ENCODE results near the gene TUBB6. TPM values are rescaled to one million over a fixed set of nuclear protein-coding genes. Genes with fewer than 3 reads are reported as not detected.

Gene TUBB6
- total and polyA plus RNA-seq, 2 of the 13 experiments (the other 11 are each of a cell fraction or from before 2014, with no cell fraction given), result 9.9 to 28.6 TPM

DNA sequence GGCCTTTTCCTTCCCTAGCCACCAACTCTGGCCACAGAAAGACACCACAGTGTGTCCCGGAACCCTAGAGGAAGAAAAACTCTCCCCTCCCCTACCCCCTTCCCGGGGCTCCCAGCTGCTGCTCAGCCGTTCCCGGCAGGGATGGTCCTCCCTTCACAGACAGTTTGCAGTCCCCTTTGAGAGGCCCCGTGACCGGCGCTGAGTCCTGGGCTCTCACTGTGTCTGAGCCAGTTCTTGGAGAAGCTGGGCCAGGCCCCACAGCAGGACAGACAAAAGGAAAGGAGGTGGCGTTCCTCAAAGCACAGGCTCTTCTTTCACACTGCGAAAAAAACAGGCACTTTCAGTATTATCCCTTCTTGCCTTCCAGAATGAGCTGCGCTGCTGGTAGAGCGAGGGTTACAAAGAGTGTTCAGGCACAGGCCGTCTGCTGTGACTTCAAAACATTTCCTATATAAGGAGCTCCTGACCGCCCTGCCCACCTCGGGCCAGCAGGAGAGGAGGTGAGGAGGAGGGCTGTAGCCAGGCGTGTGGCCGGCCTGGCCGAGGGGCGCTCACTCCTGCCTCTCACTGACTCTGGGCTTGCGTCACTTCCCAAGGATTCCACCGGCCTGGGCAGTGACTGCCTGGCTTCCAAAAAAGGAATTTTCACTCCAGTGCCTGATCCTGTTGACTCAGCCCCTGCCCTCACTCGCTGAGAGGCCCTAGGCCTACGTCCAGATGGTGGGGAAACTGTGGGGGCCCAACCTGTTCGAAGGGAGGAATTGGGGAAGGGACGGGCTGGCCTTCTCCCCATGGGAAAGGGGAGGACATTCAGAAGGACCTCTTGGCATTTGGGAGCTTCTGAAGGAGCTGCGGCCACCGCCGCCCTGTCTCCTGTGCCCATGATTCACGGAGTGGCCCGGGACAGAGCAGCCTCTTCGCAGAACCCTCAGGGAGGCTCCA lies 29.0 kb upstream of the TUBB6 start (continued):
- TF ChIP-seq, protein P1, sequence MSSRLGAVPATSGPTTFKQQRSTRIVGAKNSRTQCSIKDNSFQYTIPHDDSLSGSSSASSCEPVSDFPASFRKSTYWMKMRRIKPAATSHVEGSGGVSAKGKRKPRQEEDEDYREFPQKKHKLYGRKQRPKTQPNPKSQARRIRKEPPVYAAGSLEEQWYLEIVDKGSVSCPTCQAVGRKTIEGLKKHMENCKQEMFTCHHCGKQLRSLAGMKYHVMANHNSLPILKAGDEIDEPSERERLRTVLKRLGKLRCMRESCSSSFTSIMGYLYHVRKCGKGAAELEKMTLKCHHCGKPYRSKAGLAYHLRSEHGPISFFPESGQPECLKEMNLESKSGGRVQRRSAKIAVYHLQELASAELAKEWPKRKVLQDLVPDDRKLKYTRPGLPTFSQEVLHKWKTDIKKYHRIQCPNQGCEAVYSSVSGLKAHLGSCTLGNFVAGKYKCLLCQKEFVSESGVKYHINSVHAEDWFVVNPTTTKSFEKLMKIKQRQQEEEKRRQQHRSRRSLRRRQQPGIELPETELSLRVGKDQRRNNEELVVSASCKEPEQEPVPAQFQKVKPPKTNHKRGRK (CRISPR knock-in tag; IDR thresholded peaks at IDR 0.05), result no peak
- TF ChIP-seq ZSCAN20 (CRISPR knock-in tag; IDR thresholded peaks at IDR 0.05; ENCODE audit: borderline replicate concordance) (no peak), HNRNPUL1 (IDR thresholded peaks at IDR 0.05; ENCODE audit: low read depth, low read length) (no peak), TGIF2 (CRISPR knock-in tag; IDR thresholded peaks at IDR 0.05) (no peak), ZKSCAN8 (CRISPR knock-in tag; IDR thresholded peaks at IDR 0.05; ENCODE audit: borderline replicate concordance) (no peak), AKNA (CRISPR knock-in tag; IDR thresholded peaks at IDR 0.05; ENCODE audit: borderline replicate concordance) (no peak), SMAD1 (CRISPR knock-in tag; IDR thresholded peaks at IDR 0.05; ENCODE audit: borderline replicate concordance, low read depth) (no peak), ZNF331 (CRISPR knock-in tag; IDR thresholded peaks at IDR 0.05) (no peak), ZC3H4 (CRISPR knock-in tag; IDR thresholded peaks at IDR 0.05; ENCODE audit: borderline replicate concordance) (no peak), SOX13 (IDR thresholded peaks at IDR 0.05) (no peak), SOX13 (CRISPR knock-in tag; conservative IDR thresholded peaks at IDR 0.05 in 1 of 2, IDR thresholded peaks at IDR 0.05 in 1 of 2) (no peak), ZBTB1 (CRISPR knock-in tag; IDR thresholded peaks at IDR 0.05; ENCODE audit: borderline replicate concordance) (no peak), GPN1 (CRISPR knock-in tag; IDR thresholded peaks at IDR 0.05; ENCODE audit: borderline replicate concordance) (no peak), ZNF468 (CRISPR knock-in tag; IDR thresholded peaks at IDR 0.05) (no peak), ISX (CRISPR knock-in tag; conservative IDR thresholded peaks at IDR 0.05) (no peak)
- TF ChIP-seq, protein P2, sequence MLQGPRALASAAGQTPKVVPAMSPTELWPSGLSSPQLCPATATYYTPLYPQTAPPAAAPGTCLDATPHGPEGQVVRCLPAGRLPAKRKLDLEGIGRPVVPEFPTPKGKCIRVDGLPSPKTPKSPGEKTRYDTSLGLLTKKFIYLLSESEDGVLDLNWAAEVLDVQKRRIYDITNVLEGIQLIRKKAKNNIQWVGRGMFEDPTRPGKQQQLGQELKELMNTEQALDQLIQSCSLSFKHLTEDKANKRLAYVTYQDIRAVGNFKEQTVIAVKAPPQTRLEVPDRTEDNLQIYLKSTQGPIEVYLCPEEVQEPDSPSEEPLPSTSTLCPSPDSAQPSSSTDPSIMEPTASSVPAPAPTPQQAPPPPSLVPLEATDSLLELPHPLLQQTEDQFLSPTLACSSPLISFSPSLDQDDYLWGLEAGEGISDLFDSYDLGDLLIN (CRISPR knock-in tag; IDR thresholded peaks at IDR 0.05; ENCODE audit: borderline replicate concordance), result no peak
- TF ChIP-seq, protein P3, sequence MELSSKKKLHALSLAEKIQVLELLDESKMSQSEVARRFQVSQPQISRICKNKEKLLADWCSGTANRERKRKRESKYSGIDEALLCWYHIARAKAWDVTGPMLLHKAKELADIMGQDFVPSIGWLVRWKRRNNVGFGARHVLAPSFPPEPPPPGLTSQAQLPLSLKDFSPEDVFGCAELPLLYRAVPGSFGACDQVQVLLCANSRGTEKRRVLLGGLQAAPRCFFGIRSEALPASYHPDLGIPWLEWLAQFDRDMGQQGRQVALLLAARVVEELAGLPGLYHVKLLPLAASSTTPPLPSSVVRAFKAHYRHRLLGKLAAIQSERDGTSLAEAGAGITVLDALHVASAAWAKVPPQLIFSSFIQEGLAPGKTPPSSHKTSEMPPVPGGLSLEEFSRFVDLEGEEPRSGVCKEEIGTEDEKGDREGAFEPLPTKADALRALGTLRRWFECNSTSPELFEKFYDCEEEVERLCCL (CRISPR knock-in tag; IDR thresholded peaks at IDR 0.05; ENCODE audit: borderline replicate concordance), result no peak
- TF ChIP-seq, protein P4, sequence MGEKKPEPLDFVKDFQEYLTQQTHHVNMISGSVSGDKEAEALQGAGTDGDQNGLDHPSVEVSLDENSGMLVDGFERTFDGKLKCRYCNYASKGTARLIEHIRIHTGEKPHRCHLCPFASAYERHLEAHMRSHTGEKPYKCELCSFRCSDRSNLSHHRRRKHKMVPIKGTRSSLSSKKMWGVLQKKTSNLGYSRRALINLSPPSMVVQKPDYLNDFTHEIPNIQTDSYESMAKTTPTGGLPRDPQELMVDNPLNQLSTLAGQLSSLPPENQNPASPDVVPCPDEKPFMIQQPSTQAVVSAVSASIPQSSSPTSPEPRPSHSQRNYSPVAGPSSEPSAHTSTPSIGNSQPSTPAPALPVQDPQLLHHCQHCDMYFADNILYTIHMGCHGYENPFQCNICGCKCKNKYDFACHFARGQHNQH (CRISPR knock-in tag; IDR thresholded peaks at IDR 0.05), result 0 out of 2 replicates have a peak, but pooled peaks have one; percentile 32

All from HepG2 (cell line).